Uterus (tissue), 2 donors: Measurements from ENCODE around the gene ATXN2.

ENCODE experiments used
- CTCF ChIP-seq, 4 experiments: fragments of 200-600 bp in 2 of 4; fragments of 450-650 bp in 2 of 4; sonication (generic) in 2 of 4; IDR thresholded peaks; one replicate each; pipeline ENCODE4 v1.5.1; 2016 to 2019; ENCODE audit warnings: antibody characterized with exemption in 4 of 4, mild to moderate bottlenecking in 2 of 4, moderate library complexity in 1 of 4
- POLR2A ChIP-seq, 2 donors: fragments of 450-650 bp; IDR thresholded peaks; one replicate each; pipeline ENCODE4 v1.6.1; 2016; ENCODE audit warnings: antibody characterized with exemption in 2 of 2, mild to moderate bottlenecking in 1 of 2, moderate library complexity in 1 of 2

- TF ChIP-seq CTCF (IDR thresholded peaks at IDR 0.05) (no peak), POLR2A (IDR thresholded peaks at IDR 0.05) (no peak)
These were observed 174.3 kb downstream of the ATXN2 start for GRCh38 chr12:111424793-111425251.
